ENCODE measurements around the gene CCDC142. TPM values are rescaled to one million over a fixed set of nuclear protein-coding genes. Genes with fewer than 3 reads are reported as not detected.

The CCDC142 gene
- total and polyA plus RNA-seq, 9 of the 15 experiments (the other 6 are each of a cell fraction or from before 2014, with no cell fraction given): 0.55 to 11.7 (median 7.2) TPM

- TF ChIP-seq THAP7 (CRISPR knock-in tag; IDR thresholded peaks at IDR 0.05): no peak
- TF ChIP-seq SP1 (CRISPR knock-in tag; IDR thresholded peaks at IDR 0.05): no peak
- no peak for TF ChIP-seq ZHX1 (conservative IDR thresholded peaks at IDR 0.05; ENCODE audit: low read length)
- TF ChIP-seq ILK (tag; IDR thresholded peaks at IDR 0.05; ENCODE audit: borderline replicate concordance, low read depth): no peak
- TF ChIP-seq ZNF280A (IDR thresholded peaks at IDR 0.05; ENCODE audit: low read depth, partially characterized antibody): no peak
- no peak for TF ChIP-seq STAT5B (CRISPR knock-in tag; IDR thresholded peaks at IDR 0.05)
- 0 out of 4 replicates have a peak, but pooled peaks of 1 of the 2 experiments have one; percentile 22 for TF ChIP-seq SIN3A (IDR thresholded peaks at IDR 0.05; ENCODE audit: borderline replicate concordance in 2 of 2, control insufficient read depth in 1 of 2, low read depth in 2 of 2, low read length in 2 of 2)
- no peak for TF ChIP-seq CEBPZ (IDR thresholded peaks at IDR 0.05; ENCODE audit: borderline replicate concordance, low read depth, low read length)
Observed at GRCh38 chr2:74502147-74502719, 19.4 kb upstream of the CCDC142 start (continued).

All from K562 (cell line).